Tibial artery (tissue), 4 donors: Measurements from ENCODE around the gene TNRC6A.

Source experiments
- DNase-seq, 2 donors: peaks; one replicate each; pipeline ENCODE4 v3.0.0-alpha.2; 2019
- H3K27ac ChIP-seq, 2 donors: fragments of 200-600 bp; sonication (generic) in 1 of 2; 1 replicate in 1 of 2; 2 replicates in 1 of 2; pipeline ENCODE4 v1.5.1; 2018 to 2019; ENCODE audit warnings: mild to moderate bottlenecking in 1 of 2
- H3K27me3 ChIP-seq, 2 donors: fragments of 200-600 bp; sonication (generic) in 1 of 2; one replicate each; pipeline versions ENCODE4 v1.5.1 to v1.6.0; 2016 to 2019
- H3K36me3 ChIP-seq, 3 donors: fragments of 200-600 bp; sonication (generic) in 2 of 3; one replicate each; pipeline ENCODE4 v1.5.1; 2016 to 2019; ENCODE audit warnings: mild to moderate bottlenecking in 2 of 3
- H3K4me1 ChIP-seq, 4 donors: fragments of 200-600 bp; sonication (generic) in 2 of 4; 1 replicate in 3 of 4; 2 replicates in 1 of 4; pipeline ENCODE4 v1.5.1; 2016 to 2019
- H3K4me3 ChIP-seq, 2 donors: fragments of 200-600 bp; sonication (generic) in 1 of 2; 1 replicate in 1 of 2; 2 replicates in 1 of 2; pipeline ENCODE4 v1.5.1; 2018 to 2019; ENCODE audit warnings: mild to moderate bottlenecking in 2 of 2
- H3K9me3 ChIP-seq, 3 donors: fragments of 200-600 bp; sonication (generic) in 1 of 3; one replicate each; pipeline ENCODE4 v1.5.1; 2016 to 2019
- CTCF ChIP-seq, 2 experiments: fragments of 200-600 bp in 1 of 2; fragments of 450-650 bp in 1 of 2; IDR thresholded peaks; one replicate each; pipeline ENCODE4 v1.5.1; 2017 to 2019; ENCODE audit warnings: antibody characterized with exemption in 2 of 2, mild to moderate bottlenecking in 1 of 2, moderate library complexity in 1 of 2
- intact Hi-C: fragments of 100-400 bp; cut with DNase I; formaldehyde crosslinking; loops from one replicate; pipeline ENCODE4 v1.15.0; 2023; ENCODE audit warnings: low total_unique reads

TNRC6A gene

DNA sequence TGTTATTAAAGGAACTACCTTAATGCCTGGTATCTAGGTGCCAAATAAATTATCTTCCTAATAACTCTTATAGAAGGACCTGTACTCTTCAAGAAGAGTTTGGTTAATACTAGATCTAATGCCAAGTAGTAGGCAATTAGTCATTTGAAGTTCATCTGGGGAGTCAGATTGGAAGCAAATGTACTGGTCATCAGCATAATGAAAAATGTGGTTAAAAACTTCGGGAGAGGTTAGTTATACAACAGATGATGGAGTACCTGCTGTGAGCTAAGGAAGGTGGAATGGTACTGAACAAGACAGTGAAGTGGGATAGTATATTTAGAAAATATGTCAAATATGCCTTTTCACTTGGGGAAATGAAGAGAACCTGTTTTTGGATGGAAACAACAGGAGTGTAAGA lies 49.2 kb downstream of the TNRC6A start:
- no peaks in the 10 kb centered on the region for H3K9me3 ChIP-seq
- no peaks in the 10 kb centered on the region for H3K27me3 ChIP-seq
- DNase-seq, result no peak
- H3K36me3 ChIP-seq, result peaks cover 60 to 63% (median 62%) of the 10 kb centered on the region in 3 donors
- H3K27ac ChIP-seq, result peak overlapping the region; percentile 5 to 59
- peaks cover 0 to 56% (median 30%) of the 10 kb centered on the region in 4 donors for H3K4me1 ChIP-seq
- H3K4me3 ChIP-seq, result no peak overlapping the region
- intact Hi-C loops, result no loop called here
- TF ChIP-seq CTCF (IDR thresholded peaks at IDR 0.05), result no peak

GRCh38 chr16:24781256-24781655 lies 51.8 kb downstream of the TNRC6A start:
- H3K36me3 ChIP-seq, result peaks cover 65 to 69% (median 67%) of the 10 kb centered on the region in 3 donors

DNA sequence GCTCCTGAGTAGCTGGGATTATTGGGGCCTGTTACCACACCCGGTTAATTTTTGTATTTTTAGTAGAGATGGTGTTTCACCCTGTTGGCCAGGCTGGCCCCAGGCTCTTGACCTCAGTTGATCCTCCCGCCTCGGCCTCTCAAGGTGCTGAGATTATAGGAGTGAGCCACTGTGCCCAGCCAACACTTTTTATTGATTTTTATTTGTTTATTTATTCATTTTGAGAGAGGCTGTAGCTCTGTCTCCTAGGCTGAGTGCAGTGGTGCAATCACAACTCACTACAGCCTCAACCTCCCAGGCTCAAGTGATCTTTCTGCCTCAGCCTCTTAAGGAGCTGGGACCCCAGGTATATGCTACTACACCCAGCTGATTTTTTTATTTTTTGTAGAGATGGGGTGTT lies 54.7 kb downstream of the TNRC6A start:
- intact Hi-C loops, result no loop called here
- no peak for DNase-seq
- Histone ChIP-seq H3K4me1 (peaks cover 0 to 11% (median 0%) of the 10 kb centered on the region in 4 donors), H3K4me3 (no peak overlapping the region), H3K27me3 (no peaks in the 10 kb centered on the region), H3K9me3 (no peaks in the 10 kb centered on the region), H3K36me3 (peaks cover 64 to 68% (median 66%) of the 10 kb centered on the region in 3 donors), H3K27ac (no peak overlapping the region)
- no peak for TF ChIP-seq CTCF (IDR thresholded peaks at IDR 0.05)

More at GRCh38 chr16:24781256-24781655, 51.8 kb downstream of the TNRC6A start:
- Histone ChIP-seq H3K27ac (no peak overlapping the region), H3K4me1 (peaks cover 0 to 40% (median 22%) of the 10 kb centered on the region in 4 donors), H3K9me3 (no peaks in the 10 kb centered on the region), H3K27me3 (no peaks in the 10 kb centered on the region), H3K4me3 (no peak overlapping the region)
- DNase-seq, result no peak
- intact Hi-C loops, result no loop called here
- TF ChIP-seq CTCF (IDR thresholded peaks at IDR 0.05), result no peak

DNA sequence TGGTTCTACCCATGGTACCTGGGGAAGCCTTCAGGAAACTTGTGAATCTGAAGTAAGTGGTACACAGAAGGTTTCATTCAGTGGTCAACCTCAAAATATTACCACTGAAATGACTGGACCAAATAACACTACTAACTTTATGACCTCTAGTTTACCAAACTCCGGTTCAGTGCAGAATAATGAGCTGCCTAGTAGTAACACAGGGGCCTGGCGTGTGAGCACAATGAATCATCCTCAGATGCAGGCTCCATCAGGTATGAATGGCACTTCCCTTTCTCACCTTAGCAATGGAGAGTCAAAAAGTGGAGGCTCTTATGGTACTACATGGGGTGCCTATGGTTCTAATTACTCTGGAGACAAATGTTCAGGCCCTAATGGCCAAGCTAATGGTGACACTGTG lies 60.4 kb downstream of the TNRC6A start:
- Histone ChIP-seq H3K9me3 (no peaks in the 10 kb centered on the region), H3K36me3 (peaks cover 59 to 73% (median 67%) of the 10 kb centered on the region in 3 donors), H3K27me3 (no peaks in the 10 kb centered on the region), H3K27ac (no peak overlapping the region), H3K4me3 (no peak overlapping the region), H3K4me1 (peaks cover 0 to 8% (median 0%) of the 10 kb centered on the region in 4 donors)
- TF ChIP-seq CTCF (IDR thresholded peaks at IDR 0.05), result no peak
- intact Hi-C loops, result loop anchor here (5.0 kb wide), 1 partner anchor 157 kb away; no protein-coding TSS in a partner anchor
- DNase-seq, result no peak

DNA sequence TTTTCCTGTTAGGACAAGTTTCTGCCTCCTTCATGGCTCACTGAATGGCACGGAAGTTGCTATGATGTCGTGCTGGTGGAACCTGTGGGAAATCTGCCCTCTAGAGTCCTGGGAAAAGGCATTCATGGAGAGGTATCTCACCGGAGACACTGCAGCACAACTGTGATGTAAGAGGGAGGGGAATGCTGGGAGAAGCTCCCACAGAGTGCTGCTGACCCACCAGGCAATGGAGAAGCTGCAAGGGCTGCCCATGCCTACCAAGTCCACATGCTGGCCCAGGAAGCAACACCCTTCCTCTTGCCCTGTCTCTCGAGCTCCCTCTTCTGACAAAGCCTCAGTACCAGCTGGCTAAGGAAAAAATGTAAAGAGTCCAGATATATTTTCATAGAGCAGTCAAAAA lies 71.1 kb downstream of the TNRC6A start:
- H3K36me3 ChIP-seq, result peaks cover 91 to 100% (median 95%) of the 10 kb centered on the region in 3 donors
- intact Hi-C loops, result no loop called here

More for the DNA sequence above, 71.1 kb downstream of the TNRC6A start:
- no peak for DNase-seq
- no peaks in the 10 kb centered on the region for H3K27me3 ChIP-seq
- TF ChIP-seq CTCF (IDR thresholded peaks at IDR 0.05), result no peak
- no peaks in the 10 kb centered on the region for H3K9me3 ChIP-seq
- H3K4me1 ChIP-seq, result no peaks in the 10 kb centered on the region
- H3K4me3 ChIP-seq, result no peak overlapping the region
- H3K27ac ChIP-seq, result no peak overlapping the region
